A549 (cell line): ENCODE data around the gene CAMKK2. TPM values are rescaled to one million over a fixed set of nuclear protein-coding genes. Genes with fewer than 3 reads are reported as not detected.

Experiments
- ATAC-seq, 2 experiments: fragments of 200-7000 bp in 1 of 2; fragments of >200 bp in 1 of 2; cut with Nextera tagmentation in 1 of 2; cut with Tn5 transposase in 1 of 2; 3 replicates each; pipeline versions ENCODE4 v1.8.0 to v1.9.1; 2018 to 2020; ENCODE audit warnings: mild to moderate bottlenecking in 1 of 2, moderate library complexity in 1 of 2
- CTCF ChIA-PET: fragments of 300-600 bp; sonication (Branson Sonifier 250); formaldehyde crosslinking; extraction: SDS; loops from one replicate; lab custom pipeline; 2021; ENCODE audit warnings: antibody characterized with exemption, inconsistent platforms; lab: Yijun Ruan, JAX
- POLR2A ChIA-PET: fragments of 350-600 bp; formaldehyde crosslinking; extraction: SDS; loops from one replicate; lab custom pipeline; 2021; ENCODE audit warnings: antibody characterized with exemption, inconsistent platforms; lab: Yijun Ruan, JAX
- DNase-seq, 2 experiments: peaks; one replicate each; pipeline versions ENCODE4 v3.0.0 to v3.0.0-alpha.2; 2011 to 2016; ENCODE audit warnings: low read depth in 1 of 2, low spot score in 1 of 2
- FAIRE-seq: peaks from 2 replicates; lab custom pipeline; 2011; peaks lifted over from hg19 to GRCh38; lab: Jason Lieb, UNC
- H3K27ac ChIP-seq, 2 experiments: fragments of >200 bp; sonication (Bioruptor Twin); formaldehyde crosslinking; 3 replicates each; pipeline ENCODE4 v1.5.1; 2016 to 2017
- H3K4me1 ChIP-seq: fragments of >200 bp; sonication (Bioruptor Twin); formaldehyde crosslinking; 3 replicates; pipeline ENCODE4 v1.6.1; 2016
- H3K4me2 ChIP-seq: fragments of >200 bp; sonication (Bioruptor Twin); formaldehyde crosslinking; 3 replicates; pipeline ENCODE4 v1.6.1; 2016
- H3K4me3 ChIP-seq: fragments of >200 bp; sonication (Bioruptor Twin); formaldehyde crosslinking; 3 replicates; pipeline ENCODE4 v1.5.1; 2016
- H3K9me3 ChIP-seq: fragments of >200 bp; sonication (Bioruptor Twin); formaldehyde crosslinking; 3 replicates; pipeline ENCODE4 v1.6.1; 2016
- ATOH8 ChIP-seq: fragments of 250-450 bp; sonication (Bioruptor Pico); IDR thresholded peaks from 2 replicates; pipeline ENCODE4 v1.5.0; 2020; ENCODE audit warnings: low read depth, mild to moderate bottlenecking, moderate library complexity
- CEBPB ChIP-seq, 2 experiments: fragments of >200 bp in 1 of 2; sonication (Bioruptor Twin) in 1 of 2; formaldehyde crosslinking in 1 of 2; IDR thresholded peaks; 2 replicates each; pipeline ENCODE4 v1.6.1; 2012 to 2016
- CHD2 ChIP-seq: fragments of 150-350 bp; IDR thresholded peaks from 2 replicates; pipeline ENCODE4 v1.6.1; 2014; ENCODE audit warnings: low read length; ENCODE audit not compliant: partially characterized antibody
- CTCF ChIP-seq: fragments of >200 bp; sonication (Bioruptor Twin); formaldehyde crosslinking; IDR thresholded peaks from 3 replicates; pipeline ENCODE4 v1.5.1; 2016
- EHF ChIP-seq: fragments of 250-450 bp; sonication (Bioruptor Pico); IDR thresholded peaks from 2 replicates; pipeline ENCODE4 v1.5.0; 2020; ENCODE audit warnings: mild to moderate bottlenecking
- GATA3 ChIP-seq: IDR thresholded peaks from 2 replicates; pipeline ENCODE4 v1.6.1; 2012; ENCODE audit warnings: borderline replicate concordance
- HDAC2 ChIP-seq: fragments of 200-600 bp; sonication (generic); IDR thresholded peaks from 2 replicates; pipeline ENCODE4 v1.6.1; 2016
- HEYL ChIP-seq: fragments of 250-450 bp; sonication (Bioruptor Pico); IDR thresholded peaks from 2 replicates; pipeline ENCODE4 v1.8.0; 2021; ENCODE audit warnings: mild to moderate bottlenecking, moderate library complexity
- HOXA7 ChIP-seq: fragments of 250-450 bp; sonication (Bioruptor Pico); IDR thresholded peaks from 2 replicates; pipeline ENCODE4 v1.5.0; 2020; ENCODE audit warnings: mild to moderate bottlenecking, moderate library complexity
- HOXB13 ChIP-seq: fragments of 250-450 bp; sonication (Bioruptor Pico); IDR thresholded peaks from 2 replicates; pipeline ENCODE4 v1.5.0; 2020; ENCODE audit warnings: low read depth, mild to moderate bottlenecking, moderate library complexity
- JUNB ChIP-seq: fragments of >200 bp; sonication (Bioruptor Twin); formaldehyde crosslinking; IDR thresholded peaks from 2 replicates; pipeline ENCODE4 v1.6.1; 2016
- MAFK ChIP-seq: fragments of 450-650 bp; IDR thresholded peaks from 2 replicates; pipeline ENCODE4 v1.6.1; 2014; ENCODE audit not compliant: partially characterized antibody
- MYC ChIP-seq: IDR thresholded peaks from 2 replicates; pipeline ENCODE4 v1.6.1; 2012; ENCODE audit warnings: mild to moderate bottlenecking, inconsistent platforms, low read length, improper control_type of control experiment, borderline replicate concordance
- NPAS2 ChIP-seq: fragments of 250-450 bp; sonication (Bioruptor Pico); IDR thresholded peaks from 2 replicates; pipeline ENCODE4 v1.8.0; 2022; ENCODE audit warnings: mild to moderate bottlenecking, moderate library complexity, borderline replicate concordance
- PBX3 ChIP-seq: IDR thresholded peaks from 2 replicates; pipeline ENCODE4 v1.6.1; 2012
- PHF8 ChIP-seq: fragments of 200-600 bp; sonication (generic); IDR thresholded peaks from 2 replicates; pipeline ENCODE4 v1.6.1; 2016; ENCODE audit warnings: low read depth, mild to moderate bottlenecking, antibody characterized with exemption, moderate library complexity, borderline replicate concordance
- POLR2A ChIP-seq: IDR thresholded peaks from 2 replicates; pipeline ENCODE4 v1.6.1; 2012; ENCODE audit warnings: mild to moderate bottlenecking, low read length
- POLR2AphosphoS2 ChIP-seq: conservative IDR thresholded peaks from 2 replicates; pipeline ENCODE4 v1.6.1; 2012; ENCODE audit warnings: low read length, improper control_type of control experiment, inconsistent platforms
- RAD21 ChIP-seq, 2 experiments: fragments of >200 bp in 1 of 2; sonication (Bioruptor Twin) in 1 of 2; formaldehyde crosslinking in 1 of 2; IDR thresholded peaks in 1 of 2; conservative IDR thresholded peaks in 1 of 2; 2 replicates in 1 of 2; 3 replicates in 1 of 2; pipeline ENCODE4 v1.6.1; 2012 to 2018; ENCODE audit warnings: inconsistent platforms in 1 of 2
- RNF2 ChIP-seq: fragments of 200-600 bp; sonication (generic); IDR thresholded peaks from 2 replicates; pipeline ENCODE4 v1.6.1; 2016; ENCODE audit warnings: low read depth, mild to moderate bottlenecking, antibody characterized with exemption, moderate library complexity, borderline replicate concordance
- SMC3 ChIP-seq: fragments of >200 bp; sonication (Bioruptor Twin); formaldehyde crosslinking; IDR thresholded peaks from 3 replicates; pipeline ENCODE4 v1.6.1; 2018; ENCODE audit warnings: inconsistent platforms
- TP53 ChIP-seq: fragments of 250-450 bp; sonication (Bioruptor Pico); IDR thresholded peaks from 2 replicates; pipeline ENCODE4 v1.5.0; 2021; ENCODE audit warnings: mild to moderate bottlenecking, moderate library complexity
- ZC3H11A ChIP-seq: fragments of 450-650 bp; IDR thresholded peaks from 2 replicates; pipeline ENCODE4 v1.6.1; 2014; ENCODE audit warnings: antibody characterized with exemption, mild to moderate bottlenecking
- ZNF302 ChIP-seq: fragments of 250-450 bp; sonication (Bioruptor Pico); IDR thresholded peaks from 2 replicates; pipeline ENCODE4 v1.9.0; 2021; ENCODE audit warnings: inconsistent platforms, mild to moderate bottlenecking, moderate library complexity
- WGBS: methylation state at CpG from one replicate; pipeline ENCODE4 v1.1.6; 2017; ENCODE audit errors: missing lambda C conversion rate; 5-methylcytosine and 5-hydroxymethylcytosine counted together
- polyA plus RNA-seq, 4 experiments: library from polyadenylated mRNA; depleted of rRNA in 3 of 4; stranded (reverse); fragments of >200 nt; fragmentation: RNase III in 1 of 4; extraction: RNeasy Plus Mini Kit Qiagen cat#74134 plus additional on column Dnase treatment in 1 of 4; gene quantifications; 2 replicates in 3 of 4; 3 replicates in 1 of 4; pipeline ENCODE4 v1.2.3, GENCODE V29; 2011 to 2017

CAMKK2 gene
- polyA plus RNA-seq, 2 of the 4 experiments (the other 2 are of a cell fraction) = 15.3 to 24.8 TPM

GRCh38 chr12:121334513-121335343, 38.2 kb upstream of the CAMKK2 start:
- POLR2A ChIA-PET = interaction anchor here (0.6 to 1.4 kb wide), 3 partner anchors 18 to 87 kb away, joined by 3 to 4 read pairs (median 3); no protein-coding TSS in a partner anchor

GRCh38 chr12:121333747-121334146, 37.2 kb upstream of the CAMKK2 start:
- ATAC-seq (no peak), FAIRE-seq (no peak), DNase-seq (no peak)
- Histone ChIP-seq H3K4me3 (no peak overlapping the region), H3K4me2 (no peak overlapping the region), H3K9me3 (no peaks in the 10 kb centered on the region), H3K4me1 (peaks cover 5% of the 10 kb centered on the region; the same call in 1 of the 3 replicates), H3K27ac (no peak overlapping the region)
- ChIA-PET POLR2A (no interaction called here), CTCF (interaction anchor here (1.1 to 8.5 kb wide), 15 partner anchors 10 to 121 kb away, joined by 3 to 117 read pairs (median 9); partner anchors contain the start of gene ANAPC5)
- 96% methylated on average over 1 of the region's 1 CpG for WGBS
- no peak for TF ChIP-seq ZNF302 (CRISPR knock-in tag)
- no peak for TF ChIP-seq ATOH8 (CRISPR knock-in tag)
- TF ChIP-seq HOXB13 (CRISPR knock-in tag) = no peak
- TF ChIP-seq HEYL (CRISPR knock-in tag) = no peak
- TF ChIP-seq HDAC2 = no peak
- TF ChIP-seq JUNB = no peak
- no peak for TF ChIP-seq HOXA7 (CRISPR knock-in tag)
- TF ChIP-seq MAFK = no peak
- no peak for TF ChIP-seq PHF8
- TF ChIP-seq ZC3H11A = no peak
- TF ChIP-seq POLR2AphosphoS2 = no peak
- no peak for TF ChIP-seq EHF (CRISPR knock-in tag)
- no peak for TF ChIP-seq MYC
- TF ChIP-seq GATA3 = no peak
- no peak for TF ChIP-seq RNF2
- TF ChIP-seq CHD2 = no peak
- TF ChIP-seq PBX3 = no peak

More at GRCh38 chr12:121334513-121335343, 38.2 kb upstream of the CAMKK2 start:
- TF ChIP-seq ATOH8 (CRISPR knock-in tag) (no peak), TP53 (CRISPR knock-in tag) (no peak), CTCF (peak; percentile 88), RAD21 (conservative IDR thresholded peaks at IDR 0.05 in 1 of 2, IDR thresholded peaks at IDR 0.05 in 1 of 2) (peak; percentile 55 to 66), POLR2A (no peak), NPAS2 (CRISPR knock-in tag) (no peak), HOXB13 (CRISPR knock-in tag) (no peak), JUNB (no peak), CEBPB (IDR thresholded peaks at IDR 0.05) (no peak), SMC3 (peak; percentile 64)
- H3K4me3 ChIP-seq = no peak overlapping the region
- peak; percentile 97 to 98 for ATAC-seq
- WGBS = 44% methylated on average over 8 of the region's 8 CpGs
- CTCF ChIA-PET = interaction anchor here (0.6 to 8.5 kb wide), 36 partner anchors 11 to 308 kb away, joined by 3 to 117 read pairs (median 5); partner anchors contain the start of genes ANAPC5 and RNF34
- DNase-seq = peak; percentile 75 to 85
- no peak overlapping the region for H3K27ac ChIP-seq
- peak; percentile 92 for FAIRE-seq
- H3K4me2 ChIP-seq = no peak overlapping the region
- H3K4me1 ChIP-seq = peaks cover 5% of the 10 kb centered on the region; the same call in 1 of the 3 replicates
- no peaks in the 10 kb centered on the region for H3K9me3 ChIP-seq
